ENCODE measurements around the gene RFTN1.

- TF ChIP-seq POLR2A (IDR thresholded peaks at IDR 0.05), result no peak
- no peak for TF ChIP-seq CTCF (IDR thresholded peaks at IDR 0.05)
These were observed 210.4 kb downstream of the RFTN1 start for GRCh38 chr3:16303037-16303575.
